ENCODE measurements around the gene ASB3.
A peak's percentile ranks its signal among the peaks of the same experiment; 100 is the strongest.

Gene ASB3

GRCh38 chr2:53785366-53785765 lies 1.4 kb downstream of the ASB3 start:
- peak overlapping the region; percentile 83 for H3K4me3 ChIP-seq (ENCODE audit: low read depth, low read length)
- no peaks in the 10 kb centered on the region for H3K36me3 ChIP-seq (ENCODE audit: insufficient read depth, low read length)
- H3K4me1 ChIP-seq (ENCODE audit: control insufficient read depth, insufficient read depth, low read length, unreplicated experiment): peaks cover 28% of the 10 kb centered on the region
- H3K27me3 ChIP-seq (ENCODE audit: insufficient read depth, low read length): no peaks in the 10 kb centered on the region
- H2AFZ ChIP-seq (ENCODE audit: low read length, unreplicated experiment): no peak overlapping the region
- H3K27ac ChIP-seq (ENCODE audit: low read depth, low read length): no peak overlapping the region
- H3K79me2 ChIP-seq (ENCODE audit: control insufficient read depth, insufficient read depth, low read length, unreplicated experiment): peaks cover 89% of the 10 kb centered on the region

GRCh38 chr2:53784436-53784835 lies 2.3 kb downstream of the ASB3 start:
- peaks cover 89% of the 10 kb centered on the region for H3K79me2 ChIP-seq (ENCODE audit: control insufficient read depth, insufficient read depth, low read length, unreplicated experiment)
- peaks cover 28% of the 10 kb centered on the region for H3K4me1 ChIP-seq (ENCODE audit: control insufficient read depth, insufficient read depth, low read length, unreplicated experiment)
- H3K27me3 ChIP-seq (ENCODE audit: insufficient read depth, low read length): no peaks in the 10 kb centered on the region
- no peak overlapping the region for H2AFZ ChIP-seq (ENCODE audit: low read length, unreplicated experiment)
- peaks cover 7% of the 10 kb centered on the region; the same call in 1 of the 2 replicates for H3K36me3 ChIP-seq (ENCODE audit: insufficient read depth, low read length)
- peak overlapping the region; percentile 83; the same call in 1 of the 2 replicates for H3K4me3 ChIP-seq (ENCODE audit: low read depth, low read length)
- no peak overlapping the region for H3K27ac ChIP-seq (ENCODE audit: low read depth, low read length)

GRCh38 chr2:53782676-53783075 lies 4.1 kb downstream of the ASB3 start:
- Histone ChIP-seq H3K4me3 (ENCODE audit: low read depth, low read length) (no peak overlapping the region), H3K79me2 (ENCODE audit: control insufficient read depth, insufficient read depth, low read length, unreplicated experiment) (peaks cover 81% of the 10 kb centered on the region)

GRCh38 chr2:53780056-53780455 lies 6.7 kb downstream of the ASB3 start:
- H3K79me2 ChIP-seq (ENCODE audit: control insufficient read depth, insufficient read depth, low read length, unreplicated experiment): peaks cover 70% of the 10 kb centered on the region
- no peaks in the 10 kb centered on the region for H3K27me3 ChIP-seq (ENCODE audit: insufficient read depth, low read length)
- H3K27ac ChIP-seq (ENCODE audit: low read depth, low read length): no peak overlapping the region
- no peak overlapping the region for H2AFZ ChIP-seq (ENCODE audit: low read length, unreplicated experiment)
- no peak overlapping the region for H3K4me3 ChIP-seq (ENCODE audit: low read depth, low read length)
- H3K36me3 ChIP-seq (ENCODE audit: insufficient read depth, low read length): peaks cover 16% of the 10 kb centered on the region
- H3K4me1 ChIP-seq (ENCODE audit: control insufficient read depth, insufficient read depth, low read length, unreplicated experiment): peaks cover 16% of the 10 kb centered on the region

More at GRCh38 chr2:53782676-53783075, 4.1 kb downstream of the ASB3 start:
- H3K27me3 ChIP-seq (ENCODE audit: insufficient read depth, low read length): no peaks in the 10 kb centered on the region
- H3K36me3 ChIP-seq (ENCODE audit: insufficient read depth, low read length): peaks cover 16% of the 10 kb centered on the region; the same call in 1 of the 2 replicates
- no peak overlapping the region for H2AFZ ChIP-seq (ENCODE audit: low read length, unreplicated experiment)
- no peak overlapping the region for H3K27ac ChIP-seq (ENCODE audit: low read depth, low read length)
- H3K4me1 ChIP-seq (ENCODE audit: control insufficient read depth, insufficient read depth, low read length, unreplicated experiment): peaks cover 20% of the 10 kb centered on the region

GRCh38 chr2:53778536-53779162 lies 8.1 kb downstream of the ASB3 start:
- no peaks in the 10 kb centered on the region for H3K27me3 ChIP-seq (ENCODE audit: insufficient read depth, low read length)
- H3K79me2 ChIP-seq (ENCODE audit: control insufficient read depth, insufficient read depth, low read length, unreplicated experiment): peaks cover 67% of the 10 kb centered on the region
- no peak overlapping the region for H2AFZ ChIP-seq (ENCODE audit: low read length, unreplicated experiment)
- no peak overlapping the region for H3K4me3 ChIP-seq (ENCODE audit: low read depth, low read length)
- H3K27ac ChIP-seq (ENCODE audit: low read depth, low read length): no peak overlapping the region
- H3K36me3 ChIP-seq (ENCODE audit: insufficient read depth, low read length): peaks cover 19% of the 10 kb centered on the region
- H3K4me1 ChIP-seq (ENCODE audit: control insufficient read depth, insufficient read depth, low read length, unreplicated experiment): peaks cover 5% of the 10 kb centered on the region

GRCh38 chr2:53777134-53777533 lies 9.6 kb downstream of the ASB3 start:
- H3K27ac ChIP-seq (ENCODE audit: low read depth, low read length): no peak overlapping the region
- peaks cover 53% of the 10 kb centered on the region for H3K79me2 ChIP-seq (ENCODE audit: control insufficient read depth, insufficient read depth, low read length, unreplicated experiment)
- no peaks in the 10 kb centered on the region for H3K27me3 ChIP-seq (ENCODE audit: insufficient read depth, low read length)
- no peak overlapping the region for H2AFZ ChIP-seq (ENCODE audit: low read length, unreplicated experiment)
- H3K36me3 ChIP-seq (ENCODE audit: insufficient read depth, low read length): peaks cover 19% of the 10 kb centered on the region
- H3K4me3 ChIP-seq (ENCODE audit: low read depth, low read length): no peak overlapping the region
- no peaks in the 10 kb centered on the region for H3K4me1 ChIP-seq (ENCODE audit: control insufficient read depth, insufficient read depth, low read length, unreplicated experiment)

- peaks cover 13% of the 10 kb centered on the region for H3K4me1 ChIP-seq (ENCODE audit: control insufficient read depth, insufficient read depth, low read length, unreplicated experiment)
- no peak overlapping the region for H3K27ac ChIP-seq (ENCODE audit: low read depth, low read length)
- no peak overlapping the region for H2AFZ ChIP-seq (ENCODE audit: low read length, unreplicated experiment)
- no peaks in the 10 kb centered on the region for H3K27me3 ChIP-seq (ENCODE audit: insufficient read depth, low read length)
- no peak overlapping the region for H3K4me3 ChIP-seq (ENCODE audit: low read depth, low read length)
- H3K36me3 ChIP-seq (ENCODE audit: insufficient read depth, low read length): peaks cover 3% of the 10 kb centered on the region; the same call in 1 of the 2 replicates
- H3K79me2 ChIP-seq (ENCODE audit: control insufficient read depth, insufficient read depth, low read length, unreplicated experiment): peaks cover 48% of the 10 kb centered on the region
Measured at GRCh38 chr2:53770264-53770663, 16.5 kb downstream of the ASB3 start.

GRCh38 chr2:53769318-53769945 lies 17.3 kb downstream of the ASB3 start:
- H3K27ac ChIP-seq (ENCODE audit: low read depth, low read length): no peak overlapping the region
- H3K4me3 ChIP-seq (ENCODE audit: low read depth, low read length): peak overlapping the region; percentile 93; the same call in 1 of the 2 replicates
- peaks cover 13% of the 10 kb centered on the region for H3K4me1 ChIP-seq (ENCODE audit: control insufficient read depth, insufficient read depth, low read length, unreplicated experiment)
- peaks cover 3% of the 10 kb centered on the region; the same call in 1 of the 2 replicates for H3K36me3 ChIP-seq (ENCODE audit: insufficient read depth, low read length)
- H3K27me3 ChIP-seq (ENCODE audit: insufficient read depth, low read length): no peaks in the 10 kb centered on the region
- H2AFZ ChIP-seq (ENCODE audit: low read length, unreplicated experiment): no peak overlapping the region
- peaks cover 43% of the 10 kb centered on the region for H3K79me2 ChIP-seq (ENCODE audit: control insufficient read depth, insufficient read depth, low read length, unreplicated experiment)

GRCh38 chr2:53768242-53768542 lies 18.6 kb downstream of the ASB3 start:
- Histone ChIP-seq H2AFZ (ENCODE audit: low read length, unreplicated experiment) (peak overlapping the region; percentile 99), H3K27ac (ENCODE audit: low read depth, low read length) (peak overlapping the region; percentile 68), H3K36me3 (ENCODE audit: insufficient read depth, low read length) (peaks cover 1% of the 10 kb centered on the region; the same call in 1 of the 2 replicates), H3K79me2 (ENCODE audit: control insufficient read depth, insufficient read depth, low read length, unreplicated experiment) (peaks cover 36% of the 10 kb centered on the region), H3K27me3 (ENCODE audit: insufficient read depth, low read length) (no peaks in the 10 kb centered on the region), H3K4me1 (ENCODE audit: control insufficient read depth, insufficient read depth, low read length, unreplicated experiment) (peaks cover 13% of the 10 kb centered on the region), H3K4me3 (ENCODE audit: low read depth, low read length) (peak overlapping the region; percentile 93)

GRCh38 chr2:53767405-53768241 lies 19.1 kb downstream of the ASB3 start, which contains the start of gene CHAC2:
Gene CHAC2, plus strand, starts transcription at chr2:53767804. Its CDS starts 83 bp downstream, at chr2:53767887.
- peaks cover 36% of the 10 kb centered on the region for H3K79me2 ChIP-seq (ENCODE audit: control insufficient read depth, insufficient read depth, low read length, unreplicated experiment)
- H3K27ac ChIP-seq (ENCODE audit: low read depth, low read length): peak within 1 kb of the TSS; percentile 68
- peak within 1 kb of the TSS; percentile 93 for H3K4me3 ChIP-seq (ENCODE audit: low read depth, low read length)
- H3K27me3 ChIP-seq (ENCODE audit: insufficient read depth, low read length): no peaks in the 10 kb centered on the region
- peak within 1 kb of the TSS; percentile 99 for H2AFZ ChIP-seq (ENCODE audit: low read length, unreplicated experiment)
- H3K4me1 ChIP-seq (ENCODE audit: control insufficient read depth, insufficient read depth, low read length, unreplicated experiment): peaks cover 13% of the 10 kb centered on the region
- H3K36me3 ChIP-seq (ENCODE audit: insufficient read depth, low read length): peaks cover 6% of the 10 kb centered on the region; the same call in 1 of the 2 replicates
